Measurements from ENCODE around the gene ZDBF2. TPM values are rescaled to one million over a fixed set of nuclear protein-coding genes. Genes with fewer than 3 reads are reported as not detected.
"Not testable (repeated sequence)": the region's sequence is repeated elsewhere in the genome, so short reads cannot be mapped to it uniquely, and the experiment has no call there.

ZDBF2 gene
- total RNA-seq, 1 donor: 0.81 TPM

DNA sequence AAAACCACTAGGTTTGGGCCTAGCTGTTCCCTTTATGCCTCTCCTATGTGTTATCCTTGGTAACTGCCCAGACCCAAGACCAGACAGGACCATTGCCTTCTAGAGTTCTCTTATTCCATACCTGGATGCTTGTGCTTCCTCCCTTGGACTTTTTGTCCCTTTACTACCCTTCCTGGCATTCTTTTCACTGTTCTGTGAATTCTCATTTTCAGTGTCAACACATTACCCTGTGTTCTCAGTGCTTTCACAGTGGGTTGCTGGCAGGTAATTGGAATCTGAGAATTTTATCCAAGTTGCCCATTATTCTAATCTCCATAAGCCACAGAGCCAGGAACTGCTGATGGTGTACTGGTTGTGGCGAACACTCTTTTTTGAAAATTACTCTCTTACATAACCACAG lies 41.7 kb downstream of the ZDBF2 start:
- DNase-seq (ENCODE audit: low read depth in 2 of 3, low spot score in 2 of 3): no peak

DNA sequence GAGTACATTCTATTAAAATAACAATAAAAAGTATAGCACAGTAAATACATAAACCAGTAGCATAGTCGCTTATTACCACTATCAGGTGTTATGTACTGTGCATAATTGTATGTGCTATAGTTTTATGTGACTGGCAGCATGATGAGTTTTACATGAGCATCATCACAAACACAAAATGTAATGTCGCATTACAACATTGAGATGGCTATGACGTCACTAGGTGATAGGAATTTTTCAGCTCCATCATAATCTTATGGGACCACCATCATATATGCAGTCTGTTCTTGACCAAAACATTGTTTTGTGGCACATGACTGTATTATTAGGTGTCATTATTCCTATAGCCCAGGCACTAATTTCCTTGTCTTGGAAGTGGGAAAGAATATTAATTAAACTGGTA lies 48.6 kb downstream of the ZDBF2 start:
- DNase-seq (ENCODE audit: low read depth in 2 of 3, low spot score in 2 of 3): no peak

DNA sequence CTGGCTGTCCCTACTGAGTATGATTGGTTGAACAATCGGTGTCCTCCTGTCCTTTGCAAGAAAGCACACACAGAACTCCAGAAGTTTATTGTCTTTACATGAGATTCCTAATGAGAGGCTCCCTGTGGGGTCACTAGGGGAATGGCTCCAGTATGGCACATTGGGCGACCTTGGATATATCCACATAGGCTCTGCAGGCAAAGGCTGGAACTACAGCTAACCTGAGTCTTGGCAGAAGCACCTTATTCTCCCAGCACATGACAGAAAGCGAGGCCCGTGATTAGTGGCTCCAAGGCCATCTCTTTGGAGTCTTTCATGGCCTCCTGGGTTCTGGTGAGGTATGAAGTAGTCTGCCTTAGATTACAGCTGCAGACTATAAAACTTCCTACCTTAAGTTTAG lies 49.0 kb downstream of the ZDBF2 start:
- DNase-seq (ENCODE audit: low read depth in 2 of 3, low spot score in 2 of 3): no peak

DNA sequence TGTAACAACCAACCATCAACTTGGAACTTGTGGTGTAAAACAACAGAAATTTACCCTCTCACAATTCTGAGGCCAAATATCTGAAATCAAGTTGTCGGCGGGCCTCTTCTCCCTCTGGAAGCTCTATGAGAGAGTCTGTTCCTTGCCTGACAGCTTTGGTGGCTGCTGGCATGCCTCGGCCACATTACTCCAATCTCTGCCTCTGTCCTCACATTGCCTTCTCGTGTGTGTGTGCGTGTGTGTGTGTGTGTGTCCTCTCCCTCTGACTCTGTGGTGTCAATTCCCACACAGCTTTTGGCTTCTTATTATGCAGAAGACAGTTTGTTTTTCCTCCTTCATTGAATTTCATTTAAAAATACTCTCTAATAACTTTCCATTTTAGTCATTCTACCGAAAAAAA lies 50.4 kb downstream of the ZDBF2 start:
- DNase-seq (ENCODE audit: low read depth in 2 of 3, low spot score in 2 of 3): no peak

DNA sequence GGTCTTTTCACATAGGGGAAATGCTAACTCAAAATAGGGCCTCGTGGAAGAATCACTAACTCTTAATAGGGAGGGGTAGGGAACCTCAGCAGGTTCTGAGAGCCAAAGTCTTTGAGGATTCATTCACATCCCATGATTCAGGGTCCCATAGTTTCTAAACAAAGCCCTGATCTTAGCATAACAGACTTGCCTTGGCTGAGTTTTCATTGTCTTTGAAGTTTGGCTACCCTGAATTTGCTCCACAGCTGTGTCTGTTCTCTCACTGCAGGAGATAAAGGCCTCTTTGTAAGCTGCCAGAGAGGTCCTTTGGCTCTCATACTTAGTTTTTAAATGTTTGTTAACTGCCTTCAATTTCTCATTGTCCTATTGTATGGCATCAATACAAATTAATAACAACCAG lies 54.5 kb downstream of the ZDBF2 start:
- no peak for DNase-seq (ENCODE audit: low read depth in 2 of 3, low spot score in 2 of 3)

DNA sequence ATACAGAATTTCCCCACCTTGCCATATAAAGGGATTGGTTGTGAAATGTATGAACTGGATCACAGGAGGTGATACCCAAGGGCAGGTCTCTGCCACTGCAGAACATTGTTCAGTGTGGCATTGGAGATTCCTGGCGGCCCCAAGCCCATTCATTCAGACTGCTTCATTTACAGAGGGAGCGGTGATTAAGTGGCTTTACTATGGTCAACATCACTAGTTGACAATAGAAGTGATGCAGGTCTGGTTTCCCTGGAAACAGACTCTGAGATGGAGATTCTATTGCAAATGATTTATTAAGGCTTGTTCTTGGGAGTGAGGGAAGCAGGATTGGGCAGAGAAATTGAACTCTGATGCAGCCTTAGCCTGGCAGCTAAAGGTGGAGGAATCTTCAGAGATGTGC lies 62.4 kb downstream of the ZDBF2 start:
- DNase-seq (ENCODE audit: low read depth in 2 of 3, low spot score in 2 of 3): no peak

DNA sequence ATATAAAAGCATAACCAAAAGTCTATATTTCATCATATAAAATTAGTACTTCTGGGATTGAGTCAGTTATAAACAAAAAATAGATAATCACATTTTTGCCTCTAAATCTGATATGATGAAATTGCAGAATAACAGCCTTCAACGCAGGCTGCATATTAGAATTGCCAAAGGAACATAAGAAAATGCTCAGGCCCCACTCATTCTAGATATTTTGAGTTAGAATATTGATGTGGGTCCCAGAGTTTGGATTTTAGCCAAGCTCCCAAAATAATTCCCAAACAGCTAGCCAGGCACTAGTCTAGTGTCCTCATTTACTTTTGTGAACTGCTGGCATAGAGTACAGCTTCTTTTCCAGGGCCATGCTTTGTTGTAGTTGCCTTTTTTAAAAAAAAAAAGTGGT lies 63.5 kb downstream of the ZDBF2 start:
- no peak for DNase-seq (ENCODE audit: low read depth in 2 of 3, low spot score in 2 of 3)

DNA sequence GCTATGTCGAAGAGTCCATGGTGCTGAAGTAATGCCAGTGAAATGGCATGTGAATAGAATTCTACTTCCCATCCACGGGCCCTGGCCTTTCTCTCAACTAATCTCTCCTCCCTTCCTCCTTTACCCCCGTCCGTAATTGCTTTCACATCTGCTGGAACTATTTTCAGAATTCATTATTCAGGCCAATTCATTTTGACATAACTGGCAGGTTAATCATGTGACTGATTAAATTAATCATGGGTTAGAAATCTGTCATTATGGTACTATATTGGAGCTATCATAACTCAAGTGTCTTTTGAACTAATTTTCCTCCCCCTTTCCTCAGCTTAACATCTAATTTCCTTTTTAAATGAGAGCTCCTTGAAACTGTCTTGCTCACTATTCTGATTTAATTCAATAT lies 66.9 kb downstream of the ZDBF2 start:
- DNase-seq (ENCODE audit: low read depth in 2 of 3, low spot score in 2 of 3): no peak

DNA sequence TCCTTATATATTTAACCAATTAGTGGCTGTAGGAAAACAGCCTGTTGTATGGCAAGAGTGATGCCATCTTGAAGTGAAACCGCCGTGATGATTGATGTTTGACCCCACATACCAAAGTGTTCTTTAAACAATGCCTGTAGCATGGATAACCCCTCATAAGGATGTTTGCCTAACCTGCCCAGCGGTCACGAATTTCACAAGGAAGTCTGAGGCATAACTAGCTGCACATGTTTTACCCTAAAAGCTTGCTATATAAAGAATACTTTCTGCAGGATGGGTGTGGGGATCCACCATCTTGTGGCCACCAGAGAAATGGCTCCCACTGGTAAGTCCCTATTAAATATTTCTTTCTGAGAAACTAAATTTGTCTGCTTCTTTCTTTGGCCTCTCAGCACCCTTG lies 68.7 kb downstream of the ZDBF2 start:
- no peak for DNase-seq (ENCODE audit: low read depth in 2 of 3, low spot score in 2 of 3)

DNA sequence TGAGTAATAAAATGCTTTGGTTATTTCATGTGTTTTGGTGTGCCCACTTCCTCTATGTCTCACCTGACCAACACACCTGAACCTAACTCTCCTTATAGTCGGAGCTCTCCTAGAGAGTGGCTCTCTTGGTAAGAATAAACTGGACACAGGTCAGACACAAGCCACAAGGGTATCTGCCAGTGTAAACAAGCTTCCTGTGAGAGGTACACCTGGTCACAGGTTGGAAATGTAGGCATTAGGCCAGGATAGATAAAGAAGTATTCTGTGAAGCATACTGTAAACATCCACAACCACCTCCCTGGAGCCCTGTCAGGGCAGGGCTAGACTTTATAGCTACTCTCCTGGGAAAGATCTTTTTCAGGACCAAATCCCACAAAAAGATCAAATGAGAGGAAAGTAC lies 69.4 kb downstream of the ZDBF2 start:
- no peak for DNase-seq (ENCODE audit: low read depth in 2 of 3, low spot score in 2 of 3)

DNA sequence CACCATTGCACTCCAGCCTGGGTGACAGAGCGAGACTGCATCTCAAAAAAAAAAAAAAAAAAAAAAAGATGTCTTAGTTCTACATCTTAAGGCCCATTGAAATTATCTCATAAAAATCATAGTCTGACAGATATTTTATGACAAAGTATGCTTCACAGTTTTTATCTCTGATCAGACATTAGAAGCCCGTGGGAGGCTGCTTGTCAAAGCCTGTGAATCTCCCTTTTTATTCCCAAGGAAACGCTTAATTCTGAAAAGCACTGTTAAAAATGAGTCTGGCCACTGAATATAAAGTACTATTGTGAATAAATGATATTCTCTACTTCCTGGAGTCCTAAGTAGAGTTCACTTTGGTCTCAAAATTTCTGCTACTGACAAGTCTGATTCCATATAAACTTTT lies 71.1 kb downstream of the ZDBF2 start:
- DNase-seq (ENCODE audit: low read depth in 2 of 3, low spot score in 2 of 3): no peak

DNA sequence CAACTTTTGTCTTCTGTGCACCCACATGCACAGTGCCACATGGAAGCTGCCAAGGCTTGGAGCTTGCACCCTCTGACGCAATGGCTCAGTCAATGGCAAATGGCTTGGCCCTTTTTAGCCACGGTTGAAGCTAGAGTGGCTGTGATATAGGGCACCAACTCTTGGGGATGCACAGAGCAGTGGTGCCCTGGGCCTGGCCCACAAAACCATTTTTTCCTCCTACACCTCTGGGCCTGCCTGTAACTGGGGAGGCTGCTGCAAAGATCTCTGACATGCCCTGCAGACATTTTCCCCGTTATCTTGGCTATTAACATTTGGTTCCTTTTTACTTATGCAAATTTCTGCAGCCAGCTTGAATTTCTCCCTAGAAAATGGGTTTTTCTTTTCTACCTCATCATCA lies 74.9 kb downstream of the ZDBF2 start:
- no peak for DNase-seq (ENCODE audit: low read depth in 2 of 3, low spot score in 2 of 3)

DNA sequence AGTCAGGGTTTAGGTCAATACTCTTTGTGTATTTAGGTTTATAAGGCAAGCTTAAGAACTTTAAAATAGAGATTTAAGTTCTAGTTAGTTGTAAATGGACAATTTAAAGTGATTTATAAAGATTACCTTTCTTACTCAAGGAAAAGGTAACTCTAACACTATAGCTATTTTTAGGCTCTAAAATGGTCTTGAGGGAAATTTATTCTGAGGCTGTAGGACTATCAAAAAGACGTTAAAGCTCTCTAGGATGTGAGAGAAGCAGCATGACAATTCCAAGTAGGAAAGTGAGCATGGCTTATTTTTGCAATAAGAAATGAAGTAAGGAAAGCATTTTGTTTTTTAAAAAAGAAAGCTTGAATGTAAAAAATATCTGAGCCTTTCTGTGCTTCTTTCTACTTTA lies 78.1 kb downstream of the ZDBF2 start:
- no peak for DNase-seq (ENCODE audit: low read depth in 2 of 3, low spot score in 2 of 3)

DNA sequence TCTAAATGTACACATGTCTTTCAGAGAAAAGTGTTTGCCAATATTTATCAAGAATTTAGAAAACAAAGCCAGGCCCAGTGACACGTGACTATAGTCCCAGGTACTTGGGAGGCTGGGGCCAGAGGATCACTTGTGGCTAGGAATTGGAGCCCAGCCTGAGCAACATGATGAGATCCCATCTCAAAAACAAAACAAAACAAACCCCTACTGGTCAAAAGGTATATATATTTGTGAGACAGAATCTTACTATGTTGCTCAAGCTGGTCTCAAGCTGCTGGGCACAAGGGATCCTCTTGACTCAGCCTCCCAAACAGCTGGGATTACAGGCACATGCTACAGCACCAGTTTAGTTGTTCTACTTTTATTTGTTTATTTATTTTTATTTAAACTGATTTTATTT lies 79.2 kb downstream of the ZDBF2 start:
- no peak for DNase-seq (ENCODE audit: low read depth in 2 of 3, low spot score in 2 of 3)

DNA sequence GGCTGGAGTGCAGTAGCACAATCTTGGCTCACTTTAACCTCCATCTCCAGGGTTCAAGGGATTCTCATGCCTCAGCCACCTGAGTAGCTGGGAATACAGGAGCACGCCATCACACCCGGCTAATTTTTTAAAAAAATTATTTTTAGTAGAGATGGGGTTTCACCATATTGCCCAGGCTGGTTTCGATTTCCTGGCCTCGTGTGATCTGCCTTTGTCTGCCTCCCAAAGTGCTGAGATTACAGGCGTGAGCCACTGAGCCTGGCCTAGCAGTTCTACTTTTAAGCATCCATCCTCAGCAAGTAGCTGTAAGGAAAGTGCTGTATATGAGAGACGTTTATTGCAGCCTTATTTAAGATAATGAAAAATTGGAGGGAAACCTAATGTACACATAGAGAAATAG lies 79.7 kb downstream of the ZDBF2 start:
- no peak for DNase-seq (ENCODE audit: low read depth in 2 of 3, low spot score in 2 of 3)

DNA sequence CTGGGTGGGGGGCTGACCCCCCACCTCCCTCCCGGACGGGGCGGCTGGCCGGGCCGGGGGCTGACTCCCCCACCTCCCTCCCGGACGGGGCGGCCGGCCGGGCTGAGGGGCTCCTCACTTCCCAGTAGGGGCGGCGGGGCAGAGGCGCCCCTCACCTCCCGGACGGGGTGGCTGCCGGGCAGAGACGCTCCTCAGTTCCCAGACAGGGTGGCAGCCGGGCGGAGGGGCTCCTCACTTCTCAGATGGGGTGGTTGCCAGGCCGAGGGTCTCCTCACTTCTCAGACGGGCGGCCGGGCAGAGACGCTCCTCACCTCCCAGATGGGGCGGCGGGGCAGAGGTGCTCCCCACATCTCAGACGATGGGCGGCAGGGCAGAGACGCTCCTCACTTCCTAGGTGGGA lies 82.4 kb downstream of the ZDBF2 start:
- not testable (repeated sequence) for DNase-seq (ENCODE audit: low read depth in 2 of 3, low spot score in 2 of 3)

DNA sequence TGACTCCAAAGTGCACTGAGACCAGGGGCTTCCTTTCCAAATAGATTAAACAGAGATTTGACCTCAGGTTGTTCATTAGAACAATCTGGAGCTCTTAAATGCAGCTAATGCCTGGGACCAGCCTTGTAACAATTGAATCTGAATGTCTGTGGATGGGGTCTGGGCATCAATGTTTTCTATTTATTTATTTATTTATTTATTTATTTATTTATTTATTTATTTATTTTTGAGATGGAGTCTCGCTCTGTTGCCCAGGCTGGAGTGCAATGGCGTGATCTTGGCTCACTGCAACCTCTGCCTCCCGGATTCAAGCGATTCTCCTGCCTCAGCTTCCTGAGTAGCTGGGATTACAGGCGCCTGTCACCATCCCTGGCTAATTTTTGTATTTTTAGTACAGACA lies 86.4 kb downstream of the ZDBF2 start:
- DNase-seq (ENCODE audit: low read depth in 2 of 3, low spot score in 2 of 3): not testable (repeated sequence)

DNA sequence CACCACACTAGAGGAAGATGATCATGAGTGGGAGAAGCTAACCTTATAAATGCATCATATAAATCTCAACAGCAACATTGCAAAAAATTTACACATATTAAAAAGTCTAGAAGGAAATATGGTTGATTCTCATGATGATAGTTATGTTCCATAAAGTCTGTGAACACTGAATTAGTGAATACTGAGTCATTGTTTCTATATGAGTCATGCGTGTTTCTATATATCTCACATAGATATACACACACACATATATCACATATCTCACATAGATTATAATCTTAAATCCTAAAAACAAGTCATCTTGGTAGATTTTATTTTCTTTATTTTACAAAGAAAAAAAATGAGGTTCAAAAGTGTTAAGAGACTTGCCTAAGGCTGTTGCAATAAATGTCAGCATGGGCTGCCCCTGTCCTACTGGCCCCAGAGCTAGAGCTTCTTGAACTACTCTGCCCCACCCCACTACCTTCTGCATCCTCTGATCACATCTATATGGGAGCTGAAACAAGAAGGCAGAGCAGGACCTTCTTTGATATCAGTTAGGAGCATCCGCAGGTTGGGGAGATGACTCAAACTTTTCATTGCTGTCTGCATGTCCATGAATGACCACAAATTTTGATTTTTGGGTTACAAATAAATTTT lies 87.1 kb downstream of the ZDBF2 start:
- no peak for DNase-seq (ENCODE audit: low read depth in 2 of 3, low spot score in 2 of 3)

Small RNAs within 50 kb of the gene (small RNA-seq; reads per million reads assigned to genes)
- not detected for gene HMGN1P6
- gene RN7SKP260: not detected

Other genes with a start within 250 kb of the ZDBF2 start
- 18.3 TPM for gene INO80D, start 188.5 kb upstream of the ZDBF2 start, total RNA-seq
- gene NDUFS1, start 115.2 kb upstream of the ZDBF2 start, total RNA-seq: 37.7 TPM
- 1,435 TPM for gene EEF1B2, start 114.8 kb upstream of the ZDBF2 start, total RNA-seq
- gene ADAM23, start 168.9 kb downstream of the ZDBF2 start, total RNA-seq: under 0.01 TPM